GM12878 (cell line): ENCODE measurements around the gene FBXO38. TPM values are rescaled to one million over a fixed set of nuclear protein-coding genes. Genes with fewer than 3 reads are reported as not detected.

Source experiments
- CBX3 ChIP-seq: fragments of 200-600 bp; sonication (generic); IDR thresholded peaks from 2 replicates; pipeline ENCODE4 v1.6.1; 2016; ENCODE audit warnings: low read depth, borderline replicate concordance
- CEBPB ChIP-seq, 2 experiments: fragments of 150-350 bp in 1 of 2; IDR thresholded peaks; 2 replicates each; pipeline ENCODE4 v1.6.1; 2012 to 2014; ENCODE audit warnings: low read depth in 2 of 2, low read length in 2 of 2, borderline replicate concordance in 1 of 2, inconsistent platforms in 1 of 2
- EGR1 ChIP-seq, 2 experiments: IDR thresholded peaks; 1 replicate in 1 of 2; 2 replicates in 1 of 2; pipeline ENCODE4 v1.6.1; 2011 to 2012; ENCODE audit warnings: low read depth in 2 of 2, low read length in 2 of 2, borderline replicate concordance in 1 of 2, mild to moderate bottlenecking in 1 of 2, moderate library complexity in 1 of 2
- EP300 ChIP-seq, 2 experiments: fragments of 150-350 bp in 1 of 2; IDR thresholded peaks; 2 replicates each; pipeline ENCODE4 v1.6.1; 2011 to 2012; ENCODE audit warnings: low read depth in 2 of 2, low read length in 2 of 2, borderline replicate concordance in 1 of 2, improper control_type of control experiment in 1 of 2, inconsistent platforms in 1 of 2; ENCODE audit not compliant: control insufficient read depth in 1 of 2
- IKZF1 ChIP-seq: fragments of 450-650 bp; conservative IDR thresholded peaks from 2 replicates; pipeline ENCODE4 v1.6.1; 2017; ENCODE audit warnings: antibody characterized with exemption, mild to moderate bottlenecking
- MYB ChIP-seq: fragments of 150-350 bp; IDR thresholded peaks from 2 replicates; pipeline ENCODE4 v1.6.1; 2014; ENCODE audit warnings: mild to moderate bottlenecking, low read depth, low read length, borderline replicate concordance
- NFYA ChIP-seq: IDR thresholded peaks from 2 replicates; pipeline ENCODE4 v1.6.1; 2011; ENCODE audit warnings: low read depth, mild to moderate bottlenecking, low read length, improper control_type of control experiment, borderline replicate concordance
- NRF1 ChIP-seq: conservative IDR thresholded peaks from 2 replicates; pipeline ENCODE4 v1.6.1; 2011; ENCODE audit warnings: mild to moderate bottlenecking, low read depth, low read length, improper control_type of control experiment
- RAD21 ChIP-seq: IDR thresholded peaks from 2 replicates; pipeline ENCODE4 v1.6.1; 2011; ENCODE audit warnings: mild to moderate bottlenecking, low read depth, low read length, moderate library complexity; ENCODE audit not compliant: insufficient read depth
- SMC3 ChIP-seq: IDR thresholded peaks from 2 replicates; pipeline ENCODE4 v1.6.1; 2011; ENCODE audit warnings: low read length, improper control_type of control experiment, borderline replicate concordance
- SRF ChIP-seq, 2 experiments: IDR thresholded peaks; 2 replicates each; pipeline ENCODE4 v1.6.1; 2011; ENCODE audit warnings: low read depth in 2 of 2, low read length in 2 of 2, mild to moderate bottlenecking in 1 of 2, moderate library complexity in 1 of 2
- TCF3 ChIP-seq: IDR thresholded peaks from 2 replicates; pipeline ENCODE4 v1.6.1; 2012; ENCODE audit warnings: low read depth, mild to moderate bottlenecking, low read length, borderline replicate concordance; ENCODE audit not compliant: insufficient read depth
- ZBED1 ChIP-seq: IDR thresholded peaks from 2 replicates; pipeline ENCODE4 v1.6.1; 2016; ENCODE audit warnings: borderline replicate concordance
- ZNF217 ChIP-seq: fragments of 450-650 bp; IDR thresholded peaks from 2 replicates; pipeline ENCODE4 v1.6.1; 2017; ENCODE audit warnings: antibody characterized with exemption, mild to moderate bottlenecking
- ZNF622 ChIP-seq: fragments of 450-650 bp; IDR thresholded peaks from 2 replicates; pipeline ENCODE4 v1.6.1; 2017; ENCODE audit warnings: mild to moderate bottlenecking, inconsistent platforms
- polyA plus RNA-seq, 11 experiments: library from polyadenylated mRNA; depleted of rRNA in 4 of 11; unstranded in 6 of 11; stranded (reverse) in 5 of 11; fragments of >200 nt; fragmentation: Nextera tagmentation in 4 of 11; fragmentation: Illumina TruSeq in 1 of 11; extraction: Ambion mirVana in 4 of 11; extraction: Trizol in 1 of 11; gene quantifications; 1 replicate in 1 of 11; 2 replicates in 10 of 11; pipeline versions ENCODE4 v1.2.1 to v1.2.3, GENCODE V29; 2011 to 2016; ENCODE audit warnings: inconsistent platforms in 2 of 11, missing spikeins in 2 of 11, low read depth in 1 of 11
- total RNA-seq, 4 experiments: library from RNA; depleted of rRNA in 3 of 4; stranded (reverse); fragments of >200 nt in 3 of 4; fragmentation: Illumina TruSeq in 1 of 4; extraction: Trizol in 1 of 4; gene quantifications; 2 replicates each; pipeline versions ENCODE4 v1.2.1 to v1.2.3, GENCODE V29; 2013 to 2021
- TF ChIP-seq, protein P1 (sequence below): IDR thresholded peaks from 2 replicates; pipeline ENCODE4 v1.6.1; 2012; ENCODE audit warnings: low read depth, low read length, improper control_type of control experiment
- TF ChIP-seq, protein P2 (sequence below): fragments of 450-650 bp; IDR thresholded peaks from 2 replicates; pipeline ENCODE4 v1.6.1; 2017; ENCODE audit warnings: mild to moderate bottlenecking
- TF ChIP-seq, protein P3 (sequence below): fragments of 450-650 bp; IDR thresholded peaks from 2 replicates; pipeline ENCODE4 v1.6.1; 2016; ENCODE audit warnings: mild to moderate bottlenecking
- TF ChIP-seq, protein P4 (sequence below): IDR thresholded peaks from 2 replicates; pipeline ENCODE4 v1.6.1; 2012; ENCODE audit warnings: mild to moderate bottlenecking, low read depth, low read length

The FBXO38 gene
- total and polyA plus RNA-seq, 10 of the 15 experiments (the other 5 are each of a cell fraction or from before 2014, with no cell fraction given) = 9.1 to 44.6 (median 28.3) TPM

DNA sequence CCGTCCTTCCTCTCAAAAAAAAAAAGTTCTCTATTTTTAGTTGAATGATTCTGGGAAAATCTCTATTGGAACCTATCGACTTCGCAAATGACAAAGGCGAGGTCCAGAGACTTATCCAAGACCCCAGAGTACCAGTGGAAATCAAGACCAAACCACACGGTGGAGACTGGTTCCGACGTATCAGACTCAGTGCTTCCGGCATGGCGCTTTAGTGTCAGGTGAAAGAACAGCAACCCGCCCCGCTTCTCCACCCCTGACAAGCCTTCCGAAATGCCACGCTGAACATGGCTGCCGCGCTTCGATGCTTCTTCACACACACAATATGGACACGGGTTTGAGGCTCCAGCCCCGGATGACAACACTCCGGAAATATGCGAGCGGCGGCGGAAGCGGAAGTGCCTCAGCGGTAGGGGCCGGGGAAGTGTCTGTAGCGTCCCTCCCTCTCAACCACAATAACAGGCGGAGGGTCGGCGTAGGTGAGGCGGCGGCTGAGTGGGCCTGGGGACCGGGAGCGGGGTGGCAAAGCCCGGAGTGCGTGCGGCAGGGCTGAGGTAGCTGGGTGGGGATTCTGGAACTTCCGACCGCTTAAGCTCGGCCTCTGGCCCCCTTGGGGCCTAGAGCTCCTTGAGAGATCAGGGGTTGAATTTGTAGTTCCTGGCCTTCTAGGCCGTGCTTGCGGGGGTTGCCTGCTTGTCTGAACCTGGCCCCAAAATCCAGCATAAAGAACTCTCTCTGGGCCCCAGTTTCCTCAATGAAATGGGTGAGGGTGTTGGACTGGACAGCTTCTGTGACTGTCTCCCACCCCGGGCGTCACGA, at the start of gene FBXO38 (continued):
- TF ChIP-seq NFYA = no peak
- no peak for TF ChIP-seq ZNF217
- TF ChIP-seq EGR1 (IDR thresholded peaks at IDR 0.05; ENCODE audit: borderline replicate concordance in 1 of 2, low read depth in 2 of 2, low read length in 2 of 2) = 0 out of 3 replicates have a peak, but pooled peaks of 1 of the 2 experiments have one; percentile 24
- no peak for TF ChIP-seq TCF3
- TF ChIP-seq SRF (IDR thresholded peaks at IDR 0.05; ENCODE audit: low read depth in 2 of 2, low read length in 2 of 2) = 0 out of 4 replicates have a peak, but pooled peaks of 1 of the 2 experiments have one; percentile 11
- TF ChIP-seq ZBED1 = peak; percentile 66; the same call in 1 of the 2 replicates
- TF ChIP-seq, protein P1, sequence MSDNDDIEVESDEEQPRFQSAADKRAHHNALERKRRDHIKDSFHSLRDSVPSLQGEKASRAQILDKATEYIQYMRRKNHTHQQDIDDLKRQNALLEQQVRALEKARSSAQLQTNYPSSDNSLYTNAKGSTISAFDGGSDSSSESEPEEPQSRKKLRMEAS = peak; percentile 54; the same call in 1 of the 2 replicates
- TF ChIP-seq ZNF622 = no peak
- no peak for TF ChIP-seq CEBPB (IDR thresholded peaks at IDR 0.05; ENCODE audit: borderline replicate concordance in 1 of 2, low read depth in 2 of 2, low read length in 2 of 2)
- no peak; a peak in 1 of 4 replicates for TF ChIP-seq EP300 (IDR thresholded peaks at IDR 0.05; ENCODE audit: borderline replicate concordance in 1 of 2, control insufficient read depth in 1 of 2, low read depth in 2 of 2, low read length in 2 of 2)
- peak; percentile 86 for TF ChIP-seq IKZF1
- TF ChIP-seq, protein P2, sequence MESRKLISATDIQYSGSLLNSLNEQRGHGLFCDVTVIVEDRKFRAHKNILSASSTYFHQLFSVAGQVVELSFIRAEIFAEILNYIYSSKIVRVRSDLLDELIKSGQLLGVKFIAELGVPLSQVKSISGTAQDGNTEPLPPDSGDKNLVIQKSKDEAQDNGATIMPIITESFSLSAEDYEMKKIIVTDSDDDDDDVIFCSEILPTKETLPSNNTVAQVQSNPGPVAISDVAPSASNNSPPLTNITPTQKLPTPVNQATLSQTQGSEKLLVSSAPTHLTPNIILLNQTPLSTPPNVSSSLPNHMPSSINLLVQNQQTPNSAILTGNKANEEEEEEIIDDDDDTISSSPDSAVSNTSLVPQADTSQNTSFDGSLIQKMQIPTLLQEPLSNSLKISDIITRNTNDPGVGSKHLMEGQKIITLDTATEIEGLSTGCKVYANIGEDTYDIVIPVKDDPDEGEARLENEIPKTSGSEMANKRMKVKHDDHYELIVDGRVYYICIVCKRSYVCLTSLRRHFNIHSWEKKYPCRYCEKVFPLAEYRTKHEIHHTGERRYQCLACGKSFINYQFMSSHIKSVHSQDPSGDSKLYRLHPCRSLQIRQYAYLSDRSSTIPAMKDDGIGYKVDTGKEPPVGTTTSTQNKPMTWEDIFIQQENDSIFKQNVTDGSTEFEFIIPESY = no peak
- TF ChIP-seq CBX3 = no peak
- 0 out of 2 replicates have a peak, but pooled peaks have one; percentile 5 for TF ChIP-seq SMC3
- TF ChIP-seq NRF1 = no peak
- TF ChIP-seq RAD21 = no peak
- TF ChIP-seq, protein P3, sequence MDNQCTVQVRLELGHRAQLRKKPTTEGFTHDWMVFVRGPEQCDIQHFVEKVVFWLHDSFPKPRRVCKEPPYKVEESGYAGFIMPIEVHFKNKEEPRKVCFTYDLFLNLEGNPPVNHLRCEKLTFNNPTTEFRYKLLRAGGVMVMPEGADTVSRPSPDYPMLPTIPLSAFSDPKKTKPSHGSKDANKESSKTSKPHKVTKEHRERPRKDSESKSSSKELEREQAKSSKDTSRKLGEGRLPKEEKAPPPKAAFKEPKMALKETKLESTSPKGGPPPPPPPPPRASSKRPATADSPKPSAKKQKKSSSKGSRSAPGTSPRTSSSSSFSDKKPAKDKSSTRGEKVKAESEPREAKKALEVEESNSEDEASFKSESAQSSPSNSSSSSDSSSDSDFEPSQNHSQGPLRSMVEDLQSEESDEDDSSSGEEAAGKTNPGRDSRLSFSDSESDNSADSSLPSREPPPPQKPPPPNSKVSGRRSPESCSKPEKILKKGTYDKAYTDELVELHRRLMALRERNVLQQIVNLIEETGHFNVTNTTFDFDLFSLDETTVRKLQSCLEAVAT = peak; percentile 64
- TF ChIP-seq, protein P4, sequence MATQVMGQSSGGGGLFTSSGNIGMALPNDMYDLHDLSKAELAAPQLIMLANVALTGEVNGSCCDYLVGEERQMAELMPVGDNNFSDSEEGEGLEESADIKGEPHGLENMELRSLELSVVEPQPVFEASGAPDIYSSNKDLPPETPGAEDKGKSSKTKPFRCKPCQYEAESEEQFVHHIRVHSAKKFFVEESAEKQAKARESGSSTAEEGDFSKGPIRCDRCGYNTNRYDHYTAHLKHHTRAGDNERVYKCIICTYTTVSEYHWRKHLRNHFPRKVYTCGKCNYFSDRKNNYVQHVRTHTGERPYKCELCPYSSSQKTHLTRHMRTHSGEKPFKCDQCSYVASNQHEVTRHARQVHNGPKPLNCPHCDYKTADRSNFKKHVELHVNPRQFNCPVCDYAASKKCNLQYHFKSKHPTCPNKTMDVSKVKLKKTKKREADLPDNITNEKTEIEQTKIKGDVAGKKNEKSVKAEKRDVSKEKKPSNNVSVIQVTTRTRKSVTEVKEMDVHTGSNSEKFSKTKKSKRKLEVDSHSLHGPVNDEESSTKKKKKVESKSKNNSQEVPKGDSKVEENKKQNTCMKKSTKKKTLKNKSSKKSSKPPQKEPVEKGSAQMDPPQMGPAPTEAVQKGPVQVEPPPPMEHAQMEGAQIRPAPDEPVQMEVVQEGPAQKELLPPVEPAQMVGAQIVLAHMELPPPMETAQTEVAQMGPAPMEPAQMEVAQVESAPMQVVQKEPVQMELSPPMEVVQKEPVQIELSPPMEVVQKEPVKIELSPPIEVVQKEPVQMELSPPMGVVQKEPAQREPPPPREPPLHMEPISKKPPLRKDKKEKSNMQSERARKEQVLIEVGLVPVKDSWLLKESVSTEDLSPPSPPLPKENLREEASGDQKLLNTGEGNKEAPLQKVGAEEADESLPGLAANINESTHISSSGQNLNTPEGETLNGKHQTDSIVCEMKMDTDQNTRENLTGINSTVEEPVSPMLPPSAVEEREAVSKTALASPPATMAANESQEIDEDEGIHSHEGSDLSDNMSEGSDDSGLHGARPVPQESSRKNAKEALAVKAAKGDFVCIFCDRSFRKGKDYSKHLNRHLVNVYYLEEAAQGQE = 0 out of 2 replicates have a peak, but pooled peaks have one; percentile 35
- no peak for TF ChIP-seq MYB
